HG03432 (cell line): Measurements from ENCODE around the gene LCA5.
A peak's percentile ranks its signal among the peaks of the same experiment; 100 is the strongest.
"Not testable (repeated sequence)": the region's sequence is repeated elsewhere in the genome, so short reads cannot be mapped to it uniquely, and the experiment has no call there.

ENCODE experiments used
- ATAC-seq: cut with Tn5 transposase; IDR thresholded peaks from one replicate; pipeline ENCODE4 v1.9.1; 2021; ENCODE audit warnings: mild to moderate bottlenecking, moderate library complexity; ENCODE audit not compliant: unreplicated experiment

LCA5 gene

DNA sequence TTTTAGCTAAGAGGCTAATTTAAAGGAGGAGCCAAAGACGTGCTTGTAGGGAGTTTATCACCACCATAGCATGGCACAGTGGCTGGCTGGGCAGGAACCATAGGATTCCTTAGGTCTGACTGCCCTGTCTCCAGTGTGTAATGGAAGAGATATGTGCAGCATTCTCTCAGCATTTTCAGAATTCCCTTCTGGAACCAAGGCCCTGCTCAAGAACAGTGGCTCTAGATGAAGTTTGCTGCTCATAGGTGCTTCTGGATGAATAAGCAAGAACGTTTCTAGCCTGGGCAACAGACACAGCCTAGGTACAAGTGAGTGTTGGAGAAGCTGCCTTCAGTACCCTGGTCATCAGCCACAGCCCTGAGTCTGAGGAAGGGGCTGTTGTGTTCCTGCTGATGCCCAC is 69.1 kb downstream of the LCA5 start:
- no peak for ATAC-seq

DNA sequence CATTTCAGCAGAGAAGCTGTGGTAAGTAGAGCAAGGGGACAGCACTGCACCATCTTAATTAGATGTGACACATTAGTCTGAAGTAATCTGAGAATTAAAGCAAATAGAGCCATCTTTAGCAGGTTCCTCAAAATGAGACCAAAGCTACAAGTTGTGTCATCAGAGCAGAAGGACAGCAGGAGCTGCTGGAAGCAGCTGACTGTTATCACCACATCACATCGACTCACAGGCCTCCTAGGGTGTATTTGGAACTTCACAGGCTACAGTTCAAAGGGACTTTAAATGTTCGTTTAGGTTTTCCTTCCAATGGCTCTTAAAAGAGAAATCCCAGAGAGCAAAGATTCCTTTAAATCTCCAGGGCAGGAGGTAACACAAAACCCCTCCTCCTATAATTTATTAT is 69.5 kb downstream of the LCA5 start:
- ATAC-seq: no peak

DNA sequence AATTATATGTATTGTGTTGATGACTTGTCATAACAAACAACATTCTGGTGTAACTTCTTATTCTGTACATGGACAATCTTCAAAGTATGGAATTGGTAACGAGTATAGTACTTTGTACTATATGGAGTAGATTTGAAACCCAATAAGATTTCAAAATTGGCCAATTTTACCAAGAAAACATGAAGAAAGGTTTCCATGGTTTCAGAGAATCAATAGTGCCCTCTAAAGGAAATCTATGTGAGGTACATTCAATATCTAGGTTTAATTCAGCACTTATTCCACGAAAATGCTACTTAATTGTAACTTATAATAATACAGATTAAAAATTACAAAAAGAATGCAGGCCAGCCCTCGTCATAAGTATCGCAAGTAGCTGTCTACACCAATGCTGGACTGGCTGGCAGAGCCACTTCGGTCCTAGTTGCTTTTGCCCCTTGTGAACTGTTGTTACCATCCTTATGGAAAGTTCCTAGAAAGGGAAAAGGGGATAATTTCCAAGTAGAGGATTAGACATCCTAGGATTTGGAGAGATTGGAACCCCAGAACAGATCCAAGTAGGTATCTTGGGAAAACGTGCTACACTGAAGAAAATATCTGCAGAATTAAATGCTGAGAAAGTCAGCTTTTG is 70.9 kb downstream of the LCA5 start:
- no peak for ATAC-seq

DNA sequence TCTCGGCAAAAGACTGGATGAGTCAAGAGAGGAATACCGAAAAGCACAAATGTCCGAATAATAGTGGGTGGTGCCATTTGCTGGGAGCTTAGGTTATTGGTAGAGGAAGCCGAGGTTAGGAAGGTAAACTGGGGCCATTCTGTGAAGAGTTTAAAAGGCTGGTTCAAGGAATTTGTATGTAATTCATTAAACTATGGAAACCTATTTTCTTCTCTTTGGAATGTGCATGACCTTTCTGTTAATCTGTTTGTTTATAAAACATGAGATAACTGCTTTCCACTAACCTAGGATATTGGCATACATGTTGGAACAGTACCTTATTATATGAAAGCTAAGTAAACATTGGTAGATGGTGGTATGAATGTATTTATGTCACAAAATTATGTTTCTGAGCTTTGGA is 71.8 kb downstream of the LCA5 start:
- ATAC-seq: no peak

DNA sequence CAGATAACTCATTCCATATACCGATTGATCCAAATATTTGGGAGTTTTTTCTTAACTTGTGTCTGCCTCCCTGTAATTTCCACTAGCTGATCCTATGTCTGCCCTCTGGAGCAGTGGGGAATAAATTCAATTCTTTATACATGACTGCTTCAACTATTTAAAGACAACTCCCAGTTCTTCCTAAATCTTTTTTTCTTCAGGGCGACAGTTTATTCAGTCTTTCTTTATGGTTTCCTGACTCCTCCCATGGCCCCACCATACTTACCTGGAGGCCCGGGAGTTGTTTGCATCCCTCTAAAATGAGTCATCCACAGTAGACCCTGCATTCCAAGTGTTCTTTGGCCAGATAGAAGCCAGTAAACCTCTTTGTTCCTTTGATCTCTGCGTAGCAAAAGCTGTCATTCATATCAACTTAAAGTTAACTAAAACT is 73.6 kb downstream of the LCA5 start:
- ATAC-seq: no peak

DNA sequence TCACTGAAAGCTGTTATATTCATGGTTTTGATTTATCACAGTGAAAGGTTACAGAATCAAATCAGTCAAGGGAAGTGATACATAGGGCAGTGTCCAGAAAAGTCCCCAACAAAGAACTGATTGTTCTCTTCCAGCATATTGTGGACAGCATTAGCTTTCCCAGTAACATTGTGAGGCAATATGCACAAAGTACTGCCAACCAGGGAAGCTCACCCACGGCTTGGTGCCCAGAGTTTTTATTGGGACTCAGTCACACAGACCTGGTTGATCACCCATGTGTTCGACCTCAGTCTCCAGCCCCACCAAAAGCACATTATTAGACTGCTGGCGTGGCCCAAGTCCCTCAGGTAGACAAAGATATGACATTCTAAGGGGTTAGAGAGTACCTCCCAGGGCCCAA is 76.0 kb downstream of the LCA5 start:
- ATAC-seq: peak; percentile 82

DNA sequence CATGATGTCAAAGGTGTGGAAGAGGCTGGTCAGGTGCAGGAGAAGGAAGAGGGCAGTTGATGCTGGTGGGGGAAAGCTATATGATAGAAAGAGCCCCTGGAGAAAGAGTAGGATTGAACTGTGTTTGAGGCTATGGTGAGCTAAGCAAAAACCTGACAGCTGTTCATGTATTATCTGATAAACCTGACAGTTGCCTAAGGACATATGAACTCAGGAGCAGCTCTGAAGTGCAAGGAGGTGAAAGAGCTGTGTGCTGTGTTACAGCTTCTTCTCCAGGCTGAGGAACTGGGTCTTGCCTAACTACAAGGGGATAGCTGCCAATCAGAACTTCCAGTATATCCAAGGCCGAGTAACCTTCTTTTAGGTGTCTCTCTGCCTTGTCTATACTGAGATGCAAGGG is 81.8 kb downstream of the LCA5 start:
- ATAC-seq: no peak

DNA sequence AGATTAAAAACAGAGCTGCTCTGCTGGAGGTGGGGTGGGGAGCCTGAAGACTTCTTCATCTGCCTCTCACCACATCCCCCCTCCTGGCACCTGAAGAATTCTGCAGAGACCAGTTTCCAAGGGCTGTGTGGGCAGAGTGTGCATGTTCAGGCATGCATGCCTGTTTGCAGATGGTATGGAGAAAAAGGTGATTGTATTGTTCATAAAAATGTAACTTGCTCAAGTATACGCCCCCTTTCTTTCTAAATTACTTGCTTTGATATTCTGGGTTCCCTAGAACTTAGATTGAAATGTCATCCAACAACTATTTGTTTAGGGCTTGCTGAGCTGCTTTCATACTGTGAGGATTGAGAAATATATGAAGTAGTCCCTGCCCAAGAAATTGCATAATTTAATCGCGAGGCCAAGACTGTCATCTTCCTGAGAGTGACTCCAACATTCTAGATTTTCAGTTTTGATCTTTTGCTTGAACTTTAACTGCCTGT is 83.6 kb downstream of the LCA5 start:
- peak; percentile 71 for ATAC-seq

DNA sequence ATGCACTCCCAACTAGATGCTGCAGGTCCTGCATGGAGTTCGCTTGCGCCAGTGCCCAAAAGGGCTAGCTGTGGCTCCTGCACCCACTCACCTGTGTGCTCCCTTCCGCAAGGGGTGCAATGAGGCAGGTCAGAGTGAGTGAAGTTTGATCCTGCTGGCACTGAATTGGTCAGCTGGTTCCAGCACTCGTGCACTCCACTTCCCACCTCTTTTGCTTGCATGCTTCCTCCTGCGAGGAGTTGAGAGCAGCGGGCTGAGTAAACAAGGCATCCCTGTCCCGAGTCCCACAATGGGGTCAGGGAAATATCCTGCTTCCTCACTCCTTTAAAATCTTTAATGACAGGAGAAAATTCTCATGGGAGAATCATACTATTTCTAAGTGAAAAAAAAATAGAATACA is 86.2 kb downstream of the LCA5 start:
- ATAC-seq: no peak

DNA sequence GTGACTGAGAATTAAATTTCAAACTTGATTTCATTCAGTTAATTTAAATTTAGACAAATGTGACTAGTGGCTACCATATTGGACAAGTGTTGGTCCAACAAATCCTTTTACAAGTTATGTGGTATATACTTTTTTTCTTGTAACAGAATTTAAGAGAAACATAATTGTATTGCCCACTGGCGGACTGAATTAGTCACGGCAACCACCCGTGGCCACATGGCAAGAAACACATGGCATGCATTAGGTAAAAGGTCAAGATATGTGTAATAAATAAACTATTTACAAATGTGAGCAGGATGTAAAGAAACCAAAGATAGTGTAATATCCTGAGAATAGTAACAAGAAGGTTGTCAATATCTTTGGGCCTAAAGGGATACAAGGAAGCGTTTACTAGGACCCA is 91.2 kb downstream of the LCA5 start:
- ATAC-seq: no peak

DNA sequence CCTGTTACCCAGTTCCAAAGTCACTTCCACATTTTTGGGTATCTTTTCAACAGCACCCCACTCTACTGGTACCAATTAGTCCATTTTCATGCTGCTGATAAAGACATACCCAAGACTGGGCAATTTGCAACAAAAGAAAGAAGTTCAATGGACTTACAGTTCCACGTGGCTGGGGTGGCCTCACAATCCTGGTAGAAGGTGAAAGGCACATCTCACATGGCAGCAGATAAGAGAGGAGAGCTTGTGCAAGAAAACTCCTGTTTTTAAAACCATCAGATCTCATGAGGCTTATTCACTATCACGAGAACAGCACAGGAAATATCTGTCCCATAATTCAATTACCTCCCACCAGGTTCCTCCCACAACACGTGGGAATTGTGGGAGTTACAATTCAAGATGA is 93.4 kb downstream of the LCA5 start:
- ATAC-seq: not testable (repeated sequence)

DNA sequence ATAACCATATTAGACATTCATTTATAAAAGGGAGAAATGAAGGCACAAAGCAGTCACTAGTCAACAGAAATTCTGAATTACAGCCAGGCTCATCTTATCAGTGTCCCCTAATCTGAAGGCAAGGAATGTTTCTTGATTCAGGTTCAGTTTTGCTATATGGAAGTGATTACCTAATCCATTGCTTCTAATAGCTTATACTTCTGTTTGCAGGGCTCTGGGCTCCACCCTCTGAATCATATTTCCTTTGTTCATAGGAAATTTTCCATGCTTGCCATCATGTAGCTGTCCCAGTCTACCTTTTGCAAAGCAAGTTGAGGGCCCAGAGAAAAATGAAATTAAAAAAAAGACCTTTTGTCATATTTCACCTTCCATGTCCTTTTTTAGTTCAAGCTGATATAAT is 96.0 kb downstream of the LCA5 start:
- no peak for ATAC-seq

DNA sequence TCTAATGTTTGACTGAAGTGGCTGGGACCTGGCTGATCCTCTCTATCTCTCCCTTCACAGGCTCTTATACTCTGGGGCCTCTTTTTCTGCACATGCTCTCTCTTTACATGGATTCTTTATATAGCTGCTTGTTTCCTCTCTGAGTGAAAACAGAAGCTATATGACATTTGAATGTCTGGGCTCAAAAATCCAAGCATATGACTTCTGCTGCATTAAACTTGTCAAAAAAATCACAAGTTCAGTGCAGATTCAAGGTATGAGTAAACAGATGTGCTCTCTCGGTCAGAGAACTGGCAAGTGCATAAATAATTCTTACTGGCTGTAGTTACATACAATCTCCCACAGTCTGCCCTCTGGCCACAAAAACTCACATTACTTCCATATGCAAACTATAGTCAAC is 96.6 kb downstream of the LCA5 start:
- peak; percentile 68 for ATAC-seq

DNA sequence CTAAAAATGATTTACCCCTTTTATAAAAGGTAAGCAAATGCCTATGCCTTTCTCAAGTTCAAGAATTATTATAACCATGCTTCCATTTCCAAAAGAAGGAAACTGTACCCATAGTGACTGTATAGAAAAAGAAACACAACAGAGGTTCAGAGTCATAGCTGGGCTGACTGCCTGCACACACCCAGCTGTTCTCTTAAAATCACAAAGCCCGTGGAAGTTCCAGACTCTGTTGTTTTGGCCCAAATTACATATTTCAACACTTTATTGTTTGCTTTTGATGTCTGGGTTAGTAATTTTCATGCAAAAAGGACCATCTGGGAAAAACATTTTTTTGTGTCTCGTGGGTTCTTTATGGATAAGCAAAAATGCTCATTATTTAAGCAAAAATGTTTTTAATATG is 99.2 kb downstream of the LCA5 start:
- no peak for ATAC-seq

DNA sequence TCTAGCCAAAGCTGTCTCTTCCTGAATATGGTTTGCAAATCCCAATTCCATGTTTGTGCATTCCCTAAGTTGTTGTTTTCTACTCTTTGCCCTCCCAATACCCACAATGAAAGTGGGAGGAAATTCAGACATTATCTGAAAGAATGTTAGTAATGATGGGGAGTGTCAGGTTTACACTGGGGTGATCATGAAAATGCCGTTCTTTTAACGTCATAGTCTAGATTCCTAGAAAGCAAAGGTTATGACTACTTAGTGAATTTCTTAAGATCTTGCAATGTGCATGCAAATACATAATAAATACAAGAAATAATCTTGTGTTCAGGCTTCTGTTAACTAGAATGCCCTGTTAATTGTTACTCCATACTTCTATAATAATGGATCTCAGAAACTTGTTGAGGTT is 101.0 kb downstream of the LCA5 start:
- no peak for ATAC-seq

DNA sequence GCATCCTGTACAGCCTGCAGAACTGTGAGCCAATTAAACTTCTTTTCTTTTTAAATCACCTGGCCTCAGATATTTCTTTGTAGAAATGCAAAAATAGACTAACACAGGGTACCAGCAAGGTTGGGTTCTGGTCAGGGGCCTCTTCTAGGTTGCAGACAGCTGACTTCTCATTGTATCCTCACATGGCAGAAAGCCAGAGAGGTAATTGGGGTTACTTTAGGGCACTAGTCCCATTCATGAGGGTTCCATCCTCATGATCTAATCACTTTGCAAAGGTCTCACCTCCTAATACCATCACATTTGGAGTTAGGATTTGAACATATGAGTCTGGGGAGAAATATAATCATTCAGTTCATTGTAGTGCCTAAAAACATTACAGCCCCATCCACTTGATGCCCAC is 101.5 kb downstream of the LCA5 start:
- ATAC-seq: no peak
